SK-N-SH treated with all-trans-retinoic acid at 6 μM for 48 hours (cell line): Measurements from ENCODE around the gene UNC45B.

ENCODE experiments used
- ATAC-seq: fragments of 200-7000 bp; cut with Tn5 transposase; 3 replicates; pipeline ENCODE4 v1.9.1; 2020; ENCODE audit warnings: mild to moderate bottlenecking, moderate library complexity
- ARNTL ChIP-seq: fragments of 450-650 bp; formaldehyde crosslinking; IDR thresholded peaks from 2 replicates; pipeline ENCODE4 v1.5.0; 2020; ENCODE audit warnings: low read depth, mild to moderate bottlenecking, moderate library complexity, borderline replicate concordance
- BACH2 ChIP-seq: fragments of 250-450 bp; sonication (Bioruptor Pico); IDR thresholded peaks from 2 replicates; pipeline ENCODE4 v1.9.0; 2021; ENCODE audit warnings: mild to moderate bottlenecking, borderline replicate concordance
- CREB5 ChIP-seq: fragments of 250-450 bp; sonication (Bioruptor Pico); IDR thresholded peaks from 2 replicates; pipeline ENCODE4 v1.5.1; 2020; ENCODE audit warnings: low read depth, mild to moderate bottlenecking, moderate library complexity
- CSDC2 ChIP-seq: fragments of 250-450 bp; sonication (Bioruptor Pico); IDR thresholded peaks from 2 replicates; pipeline ENCODE4 v1.5.0; 2020; ENCODE audit warnings: mild to moderate bottlenecking, moderate library complexity
- ESRRG ChIP-seq: fragments of 250-450 bp; sonication (Bioruptor Pico); IDR thresholded peaks from 2 replicates; pipeline ENCODE4 v1.6.1; 2021; ENCODE audit warnings: mild to moderate bottlenecking
- GLIS3 ChIP-seq: fragments of 250-450 bp; sonication (Bioruptor Pico); IDR thresholded peaks from 2 replicates; pipeline ENCODE4 v1.5.0; 2020; ENCODE audit warnings: mild to moderate bottlenecking, moderate library complexity
- ISL1 ChIP-seq: fragments of 250-450 bp; sonication (Bioruptor Pico); IDR thresholded peaks from 2 replicates; pipeline ENCODE4 v2.1.2; 2022; ENCODE audit warnings: mild to moderate bottlenecking, moderate library complexity
- OSR1 ChIP-seq: fragments of 250-450 bp; sonication (Bioruptor Pico); IDR thresholded peaks from 2 replicates; pipeline ENCODE4 v1.8.0; 2022; ENCODE audit warnings: moderate library complexity, mild to moderate bottlenecking, inconsistent platforms
- POU6F1 ChIP-seq: fragments of 250-450 bp; sonication (Bioruptor Pico); IDR thresholded peaks from 2 replicates; pipeline ENCODE4 v1.8.0; 2021; ENCODE audit warnings: low read depth, mild to moderate bottlenecking, moderate library complexity, borderline replicate concordance
- PPARA ChIP-seq: fragments of 250-450 bp; sonication (Bioruptor Pico); IDR thresholded peaks from 2 replicates; pipeline ENCODE4 v1.5.0; 2020; ENCODE audit warnings: mild to moderate bottlenecking, borderline replicate concordance
- RARB ChIP-seq: fragments of 250-450 bp; sonication (Bioruptor Pico); IDR thresholded peaks from 2 replicates; pipeline ENCODE4 v1.8.0; 2021; ENCODE audit warnings: mild to moderate bottlenecking, moderate library complexity
- SNAI2 ChIP-seq: fragments of 250-450 bp; sonication (Bioruptor Pico); IDR thresholded peaks from 2 replicates; pipeline ENCODE4 v1.5.0; 2020; ENCODE audit warnings: mild to moderate bottlenecking, moderate library complexity
- TCF4 ChIP-seq: fragments of 250-450 bp; sonication (Bioruptor Pico); IDR thresholded peaks from 2 replicates; pipeline ENCODE4 v1.8.0; 2021; ENCODE audit warnings: mild to moderate bottlenecking, moderate library complexity, borderline replicate concordance
- TOX ChIP-seq: fragments of 250-450 bp; sonication (Bioruptor Pico); IDR thresholded peaks from 2 replicates; pipeline ENCODE4 v1.8.0; 2021; ENCODE audit warnings: mild to moderate bottlenecking, moderate library complexity, borderline replicate concordance
- TSHZ2 ChIP-seq: fragments of 250-450 bp; sonication (Bioruptor Pico); IDR thresholded peaks from 2 replicates; pipeline ENCODE4 v1.5.0; 2020; ENCODE audit warnings: mild to moderate bottlenecking, moderate library complexity
- ZC3H10 ChIP-seq: fragments of 250-450 bp; sonication (Bioruptor Pico); IDR thresholded peaks from 2 replicates; pipeline ENCODE4 v1.5.1; 2021; ENCODE audit warnings: mild to moderate bottlenecking, moderate library complexity
- ZFP3 ChIP-seq: fragments of 250-450 bp; sonication (Bioruptor Pico); IDR thresholded peaks from 2 replicates; pipeline ENCODE4 v1.5.0; 2020; ENCODE audit warnings: mild to moderate bottlenecking, moderate library complexity
- ZFP30 ChIP-seq: fragments of 450-650 bp; formaldehyde crosslinking; IDR thresholded peaks from 2 replicates; pipeline ENCODE4 v1.5.0; 2022; ENCODE audit warnings: mild to moderate bottlenecking, moderate library complexity
- ZNF565 ChIP-seq: fragments of 450-650 bp; formaldehyde crosslinking; conservative IDR thresholded peaks from 2 replicates; pipeline ENCODE4 v1.5.0; 2020; ENCODE audit warnings: low read depth, mild to moderate bottlenecking, moderate library complexity
- ZNF70 ChIP-seq: fragments of 450-650 bp; formaldehyde crosslinking; IDR thresholded peaks from 2 replicates; pipeline ENCODE4 v1.5.0; 2020; ENCODE audit warnings: mild to moderate bottlenecking, moderate library complexity
- ZNF8 ChIP-seq: fragments of 450-650 bp; formaldehyde crosslinking; IDR thresholded peaks from 2 replicates; pipeline ENCODE4 v1.5.0; 2020; ENCODE audit warnings: mild to moderate bottlenecking, moderate library complexity

UNC45B gene

GRCh38 chr17:35214192-35214591 lies 66.6 kb downstream of the UNC45B start:
- no peak for TF ChIP-seq OSR1
- no peak for TF ChIP-seq ZNF8 (CRISPR knock-in tag)
- TF ChIP-seq SNAI2 (CRISPR knock-in tag): no peak
- TF ChIP-seq ZFP30 (CRISPR knock-in tag): no peak
- TF ChIP-seq POU6F1 (CRISPR knock-in tag): no peak
- TF ChIP-seq ISL1: no peak
- TF ChIP-seq RARB (CRISPR knock-in tag): no peak
- TF ChIP-seq CREB5 (CRISPR knock-in tag): no peak
- TF ChIP-seq ZNF565 (CRISPR knock-in tag): no peak
- no peak for TF ChIP-seq CSDC2
- no peak for ATAC-seq

- TF ChIP-seq ISL1 (no peak), ZNF8 (CRISPR knock-in tag) (no peak), ZC3H10 (CRISPR knock-in tag) (no peak), CSDC2 (no peak), GLIS3 (no peak), POU6F1 (CRISPR knock-in tag) (no peak), ARNTL (CRISPR knock-in tag) (no peak)
- no peak for ATAC-seq
Observed at GRCh38 chr17:35214631-35215273, 67.1 kb downstream of the UNC45B start.

- TF ChIP-seq BACH2: no peak
- TF ChIP-seq RARB (CRISPR knock-in tag): no peak
- TF ChIP-seq PPARA (CRISPR knock-in tag): no peak
- no peak for TF ChIP-seq ZFP30 (CRISPR knock-in tag)
- TF ChIP-seq SNAI2 (CRISPR knock-in tag): no peak
- no peak for TF ChIP-seq ZNF8 (CRISPR knock-in tag)
- no peak for TF ChIP-seq OSR1
- TF ChIP-seq TSHZ2: no peak
- TF ChIP-seq ZC3H10 (CRISPR knock-in tag): no peak
- TF ChIP-seq ISL1: no peak
- TF ChIP-seq ZNF70: no peak
- TF ChIP-seq GLIS3: no peak
- no peak for TF ChIP-seq TCF4 (CRISPR knock-in tag)
- no peak for TF ChIP-seq CREB5 (CRISPR knock-in tag)
- no peak for TF ChIP-seq ESRRG
- no peak for TF ChIP-seq TOX (CRISPR knock-in tag)
- no peak for TF ChIP-seq ZFP3 (CRISPR knock-in tag)
- no peak for TF ChIP-seq ZNF565 (CRISPR knock-in tag)
- TF ChIP-seq, all 23 proteins: peak for 0
- ATAC-seq: no peak
Observed at GRCh38 chr17:35217107-35217506, 69.5 kb downstream of the UNC45B start.
